PC-3 (cell line): ENCODE measurements around the gene SEC16A. TPM values are rescaled to one million over a fixed set of nuclear protein-coding genes. Genes with fewer than 3 reads are reported as not detected.

ENCODE experiments used
- ATAC-seq: fragments of 200-7000 bp; cut with Tn5 transposase; 2 replicates; pipeline ENCODE4 v1.9.1; 2020; ENCODE audit warnings: mild to moderate bottlenecking, moderate library complexity
- BruUV-seq: library from RNA; stranded (reverse); fragments of 400-500 nt; replicated peaks from 2 replicates; lab custom pipeline; 2021; lab: Mats Ljungman, UMichigan
- CTCF ChIA-PET: fragments of 300-600 bp; sonication (Branson Sonifier 250); formaldehyde crosslinking; loops from one replicate; lab custom pipeline; 2022; ENCODE audit warnings: antibody characterized with exemption; lab: Charles Lee
- POLR2A ChIA-PET: fragments of 300-600 bp; sonication (Branson Sonifier 250); formaldehyde crosslinking; loops from one replicate; lab custom pipeline; 2022; ENCODE audit warnings: antibody characterized with exemption; ENCODE audit not compliant: unreplicated experiment; lab: Charles Lee
- DNase-seq: peaks from one replicate; pipeline ENCODE4 v3.0.0-alpha.2; 2015
- H2AFZ ChIP-seq: fragments of 300-600 bp; sonication (generic); 2 replicates; pipeline ENCODE4 v1.6.0; 2016; ENCODE audit warnings: antibody characterized with exemption, low read length
- H3F3A ChIP-seq: fragments of 300-600 bp; sonication (generic); one replicate; pipeline ENCODE4 v1.6.0; 2017; ENCODE audit warnings: antibody characterized with exemption, low read length, control low read depth, mild to moderate bottlenecking; ENCODE audit not compliant: unreplicated experiment
- H3K27ac ChIP-seq: fragments of 300-600 bp; sonication (generic); 2 replicates; pipeline ENCODE4 v1.5.1; 2016; ENCODE audit warnings: mild to moderate bottlenecking, low read length
- H3K27me3 ChIP-seq: fragments of 300-600 bp; sonication (generic); 2 replicates; pipeline ENCODE4 v1.6.1; 2016; ENCODE audit warnings: low read length, mixed read lengths
- H3K36me3 ChIP-seq: fragments of 300-600 bp; sonication (generic); 2 replicates; pipeline ENCODE4 v1.6.1; 2016; ENCODE audit warnings: low read depth, mixed run types, low read length, mixed read lengths
- H3K4me1 ChIP-seq: fragments of 300-600 bp; sonication (generic); 2 replicates; pipeline ENCODE4 v1.5.1; 2016; ENCODE audit warnings: low read length; ENCODE audit not compliant: insufficient read depth
- H3K4me2 ChIP-seq: fragments of 300-600 bp; sonication (generic); 2 replicates; pipeline ENCODE4 v1.6.0; 2016; ENCODE audit warnings: low read length
- H3K4me3 ChIP-seq: fragments of 300-600 bp; sonication (generic); 2 replicates; pipeline ENCODE4 v1.5.1; 2016; ENCODE audit warnings: mild to moderate bottlenecking, low read length, mixed read lengths
- H3K79me2 ChIP-seq: fragments of 300-600 bp; sonication (generic); 2 replicates; pipeline ENCODE4 v1.6.1; 2017; ENCODE audit warnings: low read length, mixed read lengths
- H3K9ac ChIP-seq: fragments of 300-600 bp; sonication (generic); 2 replicates; pipeline ENCODE4 v1.6.0; 2016; ENCODE audit warnings: mild to moderate bottlenecking, low read length
- H3K9me2 ChIP-seq: fragments of 300-600 bp; sonication (generic); replicated peaks from 2 replicates; pipeline ENCODE4 v1.6.1; 2016; ENCODE audit warnings: mixed run types, low read length, mixed read lengths
- H3K9me3 ChIP-seq: fragments of 300-600 bp; sonication (generic); 2 replicates; pipeline ENCODE4 v1.6.1; 2016; ENCODE audit warnings: low read length, mixed read lengths
- H4K20me1 ChIP-seq: fragments of 300-600 bp; sonication (generic); 2 replicates; pipeline ENCODE4 v1.6.1; 2016; ENCODE audit warnings: low read length, mixed read lengths
- CTCF ChIP-seq: fragments of 300-600 bp; sonication (generic); conservative IDR thresholded peaks from 2 replicates; pipeline ENCODE4 v1.5.1; 2017; ENCODE audit warnings: antibody characterized with exemption, low read depth, mild to moderate bottlenecking, low read length
- EZH2 ChIP-seq: fragments of 300-600 bp; sonication (generic); IDR thresholded peaks from one replicate; pipeline ENCODE4 v1.6.1; 2017; ENCODE audit warnings: antibody characterized with exemption, mild to moderate bottlenecking, low read length; ENCODE audit not compliant: unreplicated experiment
- EZH2phosphoT487 ChIP-seq: fragments of 300-600 bp; sonication (generic); IDR thresholded peaks from 2 replicates; pipeline ENCODE4 v1.6.1; 2018; ENCODE audit warnings: mild to moderate bottlenecking, antibody characterized with exemption, low read length, borderline replicate concordance
- intact Hi-C: fragments of 100-400 bp; cut with micrococcal nuclease; formaldehyde crosslinking; loops from 2 replicates; pipeline ENCODE4 v1.9.0; 2023
- total RNA-seq: library from RNA; depleted of rRNA; stranded (reverse); fragments of >200 nt; gene quantifications from 2 replicates; pipeline ENCODE4 v1.2.3, GENCODE V29; 2014

SEC16A gene
- total RNA-seq, 1 experiment from 2014 or later = 28.3 TPM

DNA sequence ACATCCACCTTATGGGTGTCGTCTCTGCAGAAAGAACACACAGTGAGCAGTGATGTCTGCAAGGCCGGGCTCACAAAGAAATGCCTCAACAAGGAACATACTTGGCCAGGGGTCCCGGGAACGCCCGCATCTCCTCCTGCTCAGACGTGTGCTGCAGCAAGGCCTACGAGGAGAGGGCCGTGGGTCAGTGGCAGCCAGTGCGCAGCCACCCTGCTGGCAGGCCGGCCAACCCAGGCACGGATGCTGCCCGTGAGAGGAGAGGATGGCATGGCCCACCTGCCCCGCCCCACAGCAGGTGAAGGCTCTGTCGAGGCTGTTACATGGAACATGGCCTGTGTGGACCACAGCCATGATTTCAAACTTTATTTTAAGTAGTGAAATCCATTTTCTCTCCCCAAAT, 19.3 kb downstream of the SEC16A start:
- Histone ChIP-seq H3K4me1 (no peaks in the 10 kb centered on the region), H3K9me2 (no peaks in the 10 kb centered on the region), H2AFZ (no peak overlapping the region), H3K27ac (no peak overlapping the region), H3K4me3 (no peak overlapping the region), H3K4me2 (no peak overlapping the region), H4K20me1 (no peaks in the 10 kb centered on the region), H3K27me3 (no peaks in the 10 kb centered on the region), H3K36me3 (peaks cover 26% of the 10 kb centered on the region), H3K79me2 (no peaks in the 10 kb centered on the region), H3K9ac (no peak overlapping the region), H3F3A (no peaks in the 10 kb centered on the region), H3K9me3 (no peaks in the 10 kb centered on the region)
- ATAC-seq = no peak
- POLR2A ChIA-PET = no interaction called here
- no peak for TF ChIP-seq EZH2
- no peak for TF ChIP-seq EZH2phosphoT487
- TF ChIP-seq CTCF = no peak
- no TSS peak for BruUV-seq
- no peak for DNase-seq
- intact Hi-C loops = no loop called here
- CTCF ChIA-PET = no interaction called here

- no peak for TF ChIP-seq EZH2
- TF ChIP-seq EZH2phosphoT487 = no peak
- TF ChIP-seq CTCF = no peak
- Histone ChIP-seq H3K4me1 (no peaks in the 10 kb centered on the region), H3K27ac (no peak overlapping the region), H3K36me3 (peaks cover 26% of the 10 kb centered on the region), H3K9me3 (no peaks in the 10 kb centered on the region), H3K9ac (no peak overlapping the region), H3K4me3 (no peak overlapping the region), H3K4me2 (no peak overlapping the region), H3K27me3 (no peaks in the 10 kb centered on the region), H4K20me1 (no peaks in the 10 kb centered on the region), H3K79me2 (no peaks in the 10 kb centered on the region), H2AFZ (no peak overlapping the region), H3F3A (no peaks in the 10 kb centered on the region), H3K9me2 (no peaks in the 10 kb centered on the region)
- DNase-seq (no peak), ATAC-seq (no peak)
- ChIA-PET POLR2A (no interaction called here), CTCF (no interaction called here)
- intact Hi-C loops = no loop called here
- no TSS peak for BruUV-seq
Measured at GRCh38 chr9:136462664-136463063, 20.2 kb downstream of the SEC16A start.

GRCh38 chr9:136460772-136461325, 22.0 kb downstream of the SEC16A start:
- Histone ChIP-seq H3K27ac (no peak overlapping the region), H2AFZ (no peak overlapping the region), H3K4me1 (no peaks in the 10 kb centered on the region), H3K79me2 (no peaks in the 10 kb centered on the region), H3K4me2 (no peak overlapping the region), H3K9ac (no peak overlapping the region), H3K9me2 (no peaks in the 10 kb centered on the region), H4K20me1 (no peaks in the 10 kb centered on the region), H3K9me3 (no peaks in the 10 kb centered on the region), H3K4me3 (no peak overlapping the region), H3F3A (no peaks in the 10 kb centered on the region), H3K27me3 (no peaks in the 10 kb centered on the region), H3K36me3 (peaks cover 23% of the 10 kb centered on the region)
- TF ChIP-seq EZH2 (no peak), EZH2phosphoT487 (no peak), CTCF (no peak)
- intact Hi-C loops = no loop called here
- ATAC-seq = no peak
- BruUV-seq = no TSS peak
- DNase-seq = no peak
- ChIA-PET CTCF (no interaction called here), POLR2A (no interaction called here)
